ENCODE results near the gene WDR76. TPM values are rescaled to one million over a fixed set of nuclear protein-coding genes. Genes with fewer than 3 reads are reported as not detected.

WDR76 gene
- total and polyA plus RNA-seq, 12 donors, result 0.68 to 4.1 (median 1.7) TPM

DNA sequence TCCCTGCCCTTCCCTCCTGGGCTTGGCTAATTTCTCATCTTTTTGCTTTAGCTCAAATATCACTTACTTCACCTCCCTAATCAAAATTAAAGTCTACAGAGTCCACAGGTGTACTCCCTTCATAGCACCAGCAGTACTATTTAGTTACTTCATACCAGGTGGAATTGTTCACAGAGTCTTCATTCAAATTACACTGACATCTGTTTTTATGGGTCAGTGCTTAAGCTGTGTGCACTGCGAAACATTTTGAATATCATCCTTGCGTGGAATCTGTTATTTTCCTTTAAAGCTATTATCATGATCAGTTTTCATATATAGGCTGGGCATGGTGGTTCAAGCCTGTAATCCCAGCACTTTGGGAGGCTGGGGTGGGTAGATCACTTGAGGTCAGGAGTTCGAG lies 37.4 kb upstream of the WDR76 start:
- intact Hi-C loops (cut with DNase I), result no loop called here
- TF ChIP-seq, protein P1, sequence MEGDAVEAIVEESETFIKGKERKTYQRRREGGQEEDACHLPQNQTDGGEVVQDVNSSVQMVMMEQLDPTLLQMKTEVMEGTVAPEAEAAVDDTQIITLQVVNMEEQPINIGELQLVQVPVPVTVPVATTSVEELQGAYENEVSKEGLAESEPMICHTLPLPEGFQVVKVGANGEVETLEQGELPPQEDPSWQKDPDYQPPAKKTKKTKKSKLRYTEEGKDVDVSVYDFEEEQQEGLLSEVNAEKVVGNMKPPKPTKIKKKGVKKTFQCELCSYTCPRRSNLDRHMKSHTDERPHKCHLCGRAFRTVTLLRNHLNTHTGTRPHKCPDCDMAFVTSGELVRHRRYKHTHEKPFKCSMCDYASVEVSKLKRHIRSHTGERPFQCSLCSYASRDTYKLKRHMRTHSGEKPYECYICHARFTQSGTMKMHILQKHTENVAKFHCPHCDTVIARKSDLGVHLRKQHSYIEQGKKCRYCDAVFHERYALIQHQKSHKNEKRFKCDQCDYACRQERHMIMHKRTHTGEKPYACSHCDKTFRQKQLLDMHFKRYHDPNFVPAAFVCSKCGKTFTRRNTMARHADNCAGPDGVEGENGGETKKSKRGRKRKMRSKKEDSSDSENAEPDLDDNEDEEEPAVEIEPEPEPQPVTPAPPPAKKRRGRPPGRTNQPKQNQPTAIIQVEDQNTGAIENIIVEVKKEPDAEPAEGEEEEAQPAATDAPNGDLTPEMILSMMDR (IDR thresholded peaks at IDR 0.05), result no peak
- no peaks in the 10 kb centered on the region for H3K27me3 ChIP-seq
- ATAC-seq, result no peak
- no peaks in the 10 kb centered on the region for H3K9me3 ChIP-seq
- H3K4me1 ChIP-seq, result peaks cover 8 to 20% (median 19%) of the 10 kb centered on the region in 9 donors
- no peak overlapping the region for H3K27ac ChIP-seq
- H3K36me3 ChIP-seq, result peaks cover 0 to 13% (median 1%) of the 10 kb centered on the region in 9 donors
- H3K4me3 ChIP-seq, result no peak overlapping the region
- no peak for DNase-seq
- WGBS, 2 donors, result 97 to 98% methylated on average over 3 of the region's 3 CpGs

DNA sequence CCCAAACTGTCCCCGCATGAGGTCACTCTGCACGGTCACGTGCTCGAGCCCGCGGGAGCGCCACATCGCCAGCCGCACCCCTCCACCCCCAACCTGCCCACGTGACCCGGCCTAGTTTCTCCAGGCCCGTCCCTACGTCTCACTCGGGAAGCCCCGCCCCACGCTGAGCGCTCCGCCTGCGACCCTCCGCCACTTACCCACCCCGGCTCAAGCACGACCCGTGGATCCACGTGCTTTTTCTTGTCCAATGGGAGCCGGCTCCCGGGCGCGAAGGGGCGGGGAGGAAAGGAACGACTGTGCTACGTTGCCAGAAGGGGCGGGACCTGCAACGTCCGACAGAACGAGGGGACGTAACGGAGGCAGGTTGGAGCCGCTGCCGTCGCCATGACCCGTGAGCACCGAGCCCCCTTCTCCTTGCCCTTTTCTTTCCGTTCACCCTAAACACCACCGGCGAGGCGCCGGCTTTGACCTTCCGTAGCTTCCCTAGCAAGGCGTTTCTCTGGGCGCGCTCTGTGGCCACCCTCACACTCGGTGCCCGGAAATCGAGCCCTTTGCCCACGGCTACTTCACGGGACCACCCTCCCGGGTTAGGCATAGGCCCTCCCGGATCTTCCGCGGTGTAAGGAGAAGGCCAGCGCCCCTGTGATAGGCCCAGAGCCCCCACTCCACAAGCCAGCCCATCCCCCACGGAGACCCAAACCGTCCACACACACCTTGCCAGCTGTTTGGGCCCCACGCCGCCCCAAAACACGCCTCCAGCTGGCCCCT lies 34.6 kb upstream of the WDR76 start, which contains the start of gene SERF2:
Gene SERF2 (plus strand): TSS at position 328 of the 768 bp plus-strand sequence. CDS start 57 bp downstream, at position 385.
- Histone ChIP-seq H3K4me1 (peaks cover 20 to 48% (median 37%) of the 10 kb centered on the region in 9 donors), H3K27ac (peak within 1 kb of the TSS; percentile 93 to 100 (median 98)), H3K36me3 (peaks cover 0 to 40% (median 11%) of the 10 kb centered on the region in 9 donors), H3K4me3 (peak within 1 kb of the TSS; percentile 70 to 100 (median 90)), H3K27me3 (no peaks in the 10 kb centered on the region), H3K9me3 (no peaks in the 10 kb centered on the region)
- DNase-seq (peak; percentile 100), ATAC-seq (peak; percentile 94 to 98 (median 97))
- WGBS, 2 donors, result 0% methylated on average over 66 of the region's 66 CpGs
- intact Hi-C loops (cut with DNase I), result loop anchor here in 1 of 10 donors (5.0 kb wide), 1 partner anchor 300 kb away; the partner anchor contains the start of gene TP53BP1
- TF ChIP-seq, protein P1 (IDR thresholded peaks at IDR 0.05), result no peak

DNA sequence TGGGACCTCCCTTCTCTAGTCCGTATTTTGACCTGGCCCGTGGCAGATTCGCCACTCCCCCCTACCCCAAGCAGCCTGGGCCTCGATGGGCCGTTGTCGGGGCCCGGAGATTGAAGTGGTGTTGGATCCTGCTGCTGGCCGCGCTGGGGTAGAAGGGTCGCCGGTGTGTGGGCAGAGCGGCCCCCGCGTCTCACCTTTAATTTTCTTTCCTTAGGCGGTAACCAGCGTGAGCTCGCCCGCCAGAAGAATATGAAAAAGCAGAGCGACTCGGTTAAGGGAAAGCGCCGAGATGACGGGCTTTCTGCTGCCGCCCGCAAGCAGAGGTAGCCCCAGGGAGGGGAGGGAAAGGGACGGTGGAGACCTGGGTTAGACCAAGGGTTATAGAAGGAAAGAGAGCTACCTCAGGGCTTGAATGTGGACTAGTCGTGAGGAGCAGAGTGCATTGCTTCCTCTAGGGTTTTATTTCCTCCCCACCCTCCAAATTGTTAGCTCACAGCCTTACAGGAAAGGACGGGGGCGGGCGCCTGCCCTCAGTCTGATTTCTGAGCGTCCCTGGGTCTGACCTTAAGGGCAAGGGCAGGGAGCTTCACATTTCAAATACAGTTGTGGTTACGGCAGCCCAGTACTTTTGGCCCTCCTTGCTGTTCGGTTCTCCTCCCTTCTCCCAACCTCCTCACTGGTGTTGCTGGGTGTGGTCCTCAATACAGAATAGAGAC lies 33.9 kb upstream of the WDR76 start:
- peak overlapping the region; percentile 70 to 100 (median 90) for H3K4me3 ChIP-seq
- WGBS, 2 donors, result 1% methylated on average over 33 of the region's 33 CpGs
- peak in 7 of 8 donors; percentile 7 to 37 (median 28) for ATAC-seq
- intact Hi-C loops (cut with DNase I), result loop anchor here in 1 of 10 donors (5.0 kb wide), 1 partner anchor 301 kb away; the partner anchor contains the start of gene TP53BP1
- peaks cover 20 to 55% (median 39%) of the 10 kb centered on the region in 9 donors for H3K4me1 ChIP-seq
- TF ChIP-seq, protein P1 (IDR thresholded peaks at IDR 0.05), result peak in 1 of 9 donors; percentile 9
- DNase-seq, result peak; percentile 33 to 49
- no peaks in the 10 kb centered on the region for H3K27me3 ChIP-seq
- H3K27ac ChIP-seq, result peak overlapping the region; percentile 93 to 100 (median 98)
- peaks cover 0 to 48% (median 15%) of the 10 kb centered on the region in 9 donors for H3K36me3 ChIP-seq
- no peaks in the 10 kb centered on the region for H3K9me3 ChIP-seq

DNA sequence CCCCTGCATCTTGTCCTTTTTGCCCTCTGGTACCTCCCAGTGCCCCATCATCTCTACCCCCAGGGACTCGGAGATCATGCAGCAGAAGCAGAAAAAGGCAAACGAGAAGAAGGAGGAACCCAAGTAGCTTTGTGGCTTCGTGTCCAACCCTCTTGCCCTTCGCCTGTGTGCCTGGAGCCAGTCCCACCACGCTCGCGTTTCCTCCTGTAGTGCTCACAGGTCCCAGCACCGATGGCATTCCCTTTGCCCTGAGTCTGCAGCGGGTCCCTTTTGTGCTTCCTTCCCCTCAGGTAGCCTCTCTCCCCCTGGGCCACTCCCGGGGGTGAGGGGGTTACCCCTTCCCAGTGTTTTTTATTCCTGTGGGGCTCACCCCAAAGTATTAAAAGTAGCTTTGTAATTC lies 33.2 kb upstream of the WDR76 start:
- intact Hi-C loops (cut with DNase I), result loop anchor here in 1 of 10 donors (5.0 kb wide), 1 partner anchor 301 kb away; the partner anchor contains the start of gene TP53BP1
- TF ChIP-seq, protein P1 (IDR thresholded peaks at IDR 0.05), result no peak
- H3K4me3 ChIP-seq, result peak overlapping the region; percentile 70 to 100 (median 90)
- WGBS, 2 donors, result 75 to 77% methylated on average over 10 of the region's 10 CpGs
- peaks cover 0 to 54% (median 15%) of the 10 kb centered on the region in 9 donors for H3K36me3 ChIP-seq
- peaks cover 20 to 62% (median 46%) of the 10 kb centered on the region in 9 donors for H3K4me1 ChIP-seq
- no peak for ATAC-seq
- peak overlapping the region in 9 of 10 donors; percentile 95 to 100 (median 98) for H3K27ac ChIP-seq
- H3K27me3 ChIP-seq, result no peaks in the 10 kb centered on the region
- no peaks in the 10 kb centered on the region for H3K9me3 ChIP-seq
- DNase-seq, result no peak
